HEK293T (cell line): ENCODE results near the gene UBE2I.

ENCODE experiments used
- CTCF ChIA-PET: fragments of 350-600 bp; formaldehyde crosslinking; extraction: SDS; loops from one replicate; lab custom pipeline; 2021; ENCODE audit warnings: antibody characterized with exemption, inconsistent platforms; lab: Yijun Ruan, JAX
- POLR2A ChIA-PET: fragments of 350-600 bp; formaldehyde crosslinking; extraction: SDS; loops from one replicate; lab custom pipeline; 2020; ENCODE audit warnings: antibody characterized with exemption, inconsistent platforms; lab: Yijun Ruan, JAX
- DNase-seq: peaks from one replicate; pipeline ENCODE4 v3.0.0; 2012; ENCODE audit warnings: mixed read lengths; ENCODE audit errors: extremely low spot score
- ARNT ChIP-seq: fragments of 450-650 bp; IDR thresholded peaks from 2 replicates; pipeline ENCODE4 v1.6.1; 2017; ENCODE audit warnings: mild to moderate bottlenecking
- BHLHE40 ChIP-seq: fragments of 450-650 bp; IDR thresholded peaks from 2 replicates; pipeline ENCODE4 v1.6.1; 2016; ENCODE audit warnings: mild to moderate bottlenecking, moderate library complexity, borderline replicate concordance
- CTBP1 ChIP-seq: fragments of 450-650 bp; IDR thresholded peaks from 2 replicates; pipeline ENCODE4 v1.6.1; 2016; ENCODE audit warnings: borderline replicate concordance
- ELF4 ChIP-seq: fragments of 450-650 bp; IDR thresholded peaks from 2 replicates; pipeline ENCODE4 v1.6.1; 2017; ENCODE audit warnings: antibody characterized with exemption
- FOXA1 ChIP-seq: fragments of 450-650 bp; IDR thresholded peaks from 2 replicates; pipeline ENCODE4 v1.6.1; 2016; ENCODE audit warnings: mild to moderate bottlenecking
- FOXK2 ChIP-seq: fragments of 450-650 bp; IDR thresholded peaks from 2 replicates; pipeline ENCODE4 v1.6.1; 2016; ENCODE audit warnings: mild to moderate bottlenecking
- FOXM1 ChIP-seq: fragments of 450-650 bp; IDR thresholded peaks from 2 replicates; pipeline ENCODE4 v1.6.1; 2017; ENCODE audit warnings: mild to moderate bottlenecking, borderline replicate concordance
- HDGF ChIP-seq: fragments of 450-650 bp; IDR thresholded peaks from 2 replicates; pipeline ENCODE4 v1.6.1; 2017; ENCODE audit warnings: antibody characterized with exemption, borderline replicate concordance
- L3MBTL2 ChIP-seq: fragments of 450-650 bp; conservative IDR thresholded peaks from 2 replicates; pipeline ENCODE4 v1.6.1; 2016; ENCODE audit warnings: mild to moderate bottlenecking
- LEF1 ChIP-seq: fragments of 450-650 bp; IDR thresholded peaks from 2 replicates; pipeline ENCODE4 v1.6.1; 2017; ENCODE audit warnings: mild to moderate bottlenecking, borderline replicate concordance
- NFRKB ChIP-seq: fragments of 450-650 bp; IDR thresholded peaks from 2 replicates; pipeline ENCODE4 v1.6.1; 2016; ENCODE audit warnings: mild to moderate bottlenecking, moderate library complexity
- SP1 ChIP-seq: fragments of 450-650 bp; IDR thresholded peaks from 2 replicates; pipeline ENCODE4 v1.6.1; 2017
- SUZ12 ChIP-seq: fragments of 450-650 bp; IDR thresholded peaks from 2 replicates; pipeline ENCODE4 v1.6.1; 2016; ENCODE audit warnings: mild to moderate bottlenecking
- TARDBP ChIP-seq: fragments of 450-650 bp; IDR thresholded peaks from 2 replicates; pipeline ENCODE4 v1.6.1; 2016
- ZNF384 ChIP-seq: fragments of 450-650 bp; IDR thresholded peaks from 2 replicates; pipeline ENCODE4 v1.6.1; 2016
- TF ChIP-seq, protein P1 (sequence below): fragments of 450-650 bp; IDR thresholded peaks from 2 replicates; pipeline ENCODE4 v1.6.1; 2016

The UBE2I gene

DNA sequence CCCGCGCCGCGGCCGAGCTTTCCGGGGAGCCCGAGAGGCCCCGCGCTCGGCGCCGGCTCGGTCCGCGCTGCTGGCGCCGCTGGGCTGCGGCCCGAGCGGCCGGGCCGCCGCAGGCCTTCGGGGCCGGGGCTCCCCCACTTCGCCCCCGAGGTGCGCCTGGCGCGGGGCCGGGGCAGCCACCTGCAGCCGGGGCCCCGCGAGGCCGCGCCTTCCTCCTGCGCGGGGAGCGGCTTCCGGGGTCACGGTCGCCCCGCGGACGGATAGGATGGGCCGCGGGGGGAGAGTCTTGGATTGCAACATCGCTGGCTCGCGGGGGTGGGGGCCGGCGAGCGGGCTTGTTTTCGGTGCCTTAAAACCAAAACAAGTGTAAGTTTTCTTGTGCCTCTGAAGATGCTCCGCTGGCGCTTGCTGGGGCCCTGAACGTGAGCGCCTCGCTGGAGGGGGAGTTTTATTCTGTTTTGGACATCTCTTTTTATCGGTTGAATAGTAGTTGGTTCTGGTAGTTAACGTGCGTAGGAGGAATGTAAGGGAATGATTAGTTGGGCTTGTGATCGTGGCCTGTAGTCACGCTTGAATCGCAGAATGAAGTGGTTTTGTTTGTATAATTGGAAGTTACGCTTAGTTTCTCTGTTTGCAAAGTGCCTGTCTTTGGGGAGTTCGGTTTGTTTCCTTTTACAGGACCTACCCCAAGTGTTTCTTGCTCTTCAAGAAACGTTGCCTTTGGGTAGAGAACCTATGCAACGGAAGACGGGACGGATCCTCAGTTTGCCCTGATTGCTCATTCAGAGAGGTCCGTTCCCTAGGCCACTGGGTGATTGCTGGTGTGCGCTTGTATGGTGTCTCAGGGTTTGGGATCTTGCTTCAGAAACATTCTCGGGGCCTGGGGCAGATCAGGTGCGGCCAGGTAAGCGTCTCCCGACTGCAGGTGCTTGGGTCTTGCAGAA is 724 bp downstream of the UBE2I start:
- ChIA-PET POLR2A (interaction anchor here (1.0 kb wide), 2 partner anchors 10 to 19 kb away, joined by 3 read pairs; no protein-coding TSS in a partner anchor), CTCF (no interaction called here)
- TF ChIP-seq LEF1 (no peak), ZNF384 (no peak), SUZ12 (no peak), FOXM1 (peak; percentile 36; the same call in 1 of the 2 replicates)
- TF ChIP-seq, protein P1, sequence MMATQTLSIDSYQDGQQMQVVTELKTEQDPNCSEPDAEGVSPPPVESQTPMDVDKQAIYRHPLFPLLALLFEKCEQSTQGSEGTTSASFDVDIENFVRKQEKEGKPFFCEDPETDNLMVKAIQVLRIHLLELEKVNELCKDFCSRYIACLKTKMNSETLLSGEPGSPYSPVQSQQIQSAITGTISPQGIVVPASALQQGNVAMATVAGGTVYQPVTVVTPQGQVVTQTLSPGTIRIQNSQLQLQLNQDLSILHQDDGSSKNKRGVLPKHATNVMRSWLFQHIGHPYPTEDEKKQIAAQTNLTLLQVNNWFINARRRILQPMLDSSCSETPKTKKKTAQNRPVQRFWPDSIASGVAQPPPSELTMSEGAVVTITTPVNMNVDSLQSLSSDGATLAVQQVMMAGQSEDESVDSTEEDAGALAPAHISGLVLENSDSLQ = no peak
- DNase-seq = no peak

DNA sequence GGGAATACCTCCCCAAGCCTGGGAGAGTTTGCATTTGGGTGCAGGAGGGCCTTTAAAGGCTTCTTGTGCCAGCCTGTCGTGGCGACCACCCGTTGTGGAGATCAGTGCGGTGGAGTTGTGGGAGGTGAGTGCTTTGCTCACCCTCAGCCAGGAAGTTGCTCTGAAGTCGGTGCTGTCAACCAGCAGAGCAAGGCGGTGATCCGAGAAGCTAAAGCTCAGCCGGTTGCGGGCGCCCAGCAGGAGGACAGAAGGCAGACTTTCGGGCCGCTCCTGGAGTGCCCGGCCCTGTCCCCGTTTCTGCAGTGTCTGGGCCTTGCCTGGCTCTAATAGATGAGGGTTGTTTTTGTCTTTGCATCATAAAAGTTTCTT is 1.4 kb downstream of the UBE2I start:
- DNase-seq = no peak
- no peak for TF ChIP-seq SP1
- no peak for TF ChIP-seq ARNT
- TF ChIP-seq, protein P1 = no peak
- no peak for TF ChIP-seq FOXK2
- no peak for TF ChIP-seq HDGF
- no peak for TF ChIP-seq FOXM1
- TF ChIP-seq TARDBP = no peak
- TF ChIP-seq LEF1 = no peak
- no peak for TF ChIP-seq ZNF384
- ChIA-PET CTCF (no interaction called here), POLR2A (no interaction called here)

DNA sequence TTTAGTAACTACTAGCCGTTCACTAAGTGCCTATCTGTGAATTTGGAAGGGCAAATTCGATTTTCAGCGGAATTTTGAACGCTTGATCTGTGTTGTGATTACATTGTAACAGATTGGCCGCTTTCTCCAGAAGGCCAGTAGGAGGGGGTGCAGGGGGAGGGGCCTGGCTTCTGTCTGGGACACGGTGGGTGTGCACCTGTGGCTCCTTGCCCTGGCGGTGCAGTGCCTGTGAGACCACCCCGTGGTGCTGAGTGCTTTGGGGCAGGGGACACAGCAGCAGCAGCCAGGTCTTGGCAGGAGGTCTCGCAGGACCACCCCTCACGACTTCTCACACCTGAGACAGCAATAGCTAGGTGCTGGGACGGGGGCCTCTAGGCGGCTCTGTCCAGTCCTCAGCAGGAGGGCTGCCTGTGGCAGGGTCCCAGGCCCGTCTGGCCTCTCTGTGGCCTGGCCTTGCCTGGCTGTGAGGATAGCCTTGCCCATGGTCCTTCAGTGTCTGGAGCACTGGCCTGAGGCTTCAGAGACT is 1.8 kb downstream of the UBE2I start:
- no peak for TF ChIP-seq CTBP1
- TF ChIP-seq ZNF384 = no peak
- TF ChIP-seq FOXA1 = no peak
- TF ChIP-seq FOXK2 = no peak
- TF ChIP-seq L3MBTL2 = no peak
- TF ChIP-seq SP1 = no peak
- TF ChIP-seq ARNT = no peak
- no peak for TF ChIP-seq ELF4
- TF ChIP-seq, protein P1 = no peak
- ChIA-PET POLR2A (no interaction called here), CTCF (no interaction called here)
- no peak for DNase-seq

DNA sequence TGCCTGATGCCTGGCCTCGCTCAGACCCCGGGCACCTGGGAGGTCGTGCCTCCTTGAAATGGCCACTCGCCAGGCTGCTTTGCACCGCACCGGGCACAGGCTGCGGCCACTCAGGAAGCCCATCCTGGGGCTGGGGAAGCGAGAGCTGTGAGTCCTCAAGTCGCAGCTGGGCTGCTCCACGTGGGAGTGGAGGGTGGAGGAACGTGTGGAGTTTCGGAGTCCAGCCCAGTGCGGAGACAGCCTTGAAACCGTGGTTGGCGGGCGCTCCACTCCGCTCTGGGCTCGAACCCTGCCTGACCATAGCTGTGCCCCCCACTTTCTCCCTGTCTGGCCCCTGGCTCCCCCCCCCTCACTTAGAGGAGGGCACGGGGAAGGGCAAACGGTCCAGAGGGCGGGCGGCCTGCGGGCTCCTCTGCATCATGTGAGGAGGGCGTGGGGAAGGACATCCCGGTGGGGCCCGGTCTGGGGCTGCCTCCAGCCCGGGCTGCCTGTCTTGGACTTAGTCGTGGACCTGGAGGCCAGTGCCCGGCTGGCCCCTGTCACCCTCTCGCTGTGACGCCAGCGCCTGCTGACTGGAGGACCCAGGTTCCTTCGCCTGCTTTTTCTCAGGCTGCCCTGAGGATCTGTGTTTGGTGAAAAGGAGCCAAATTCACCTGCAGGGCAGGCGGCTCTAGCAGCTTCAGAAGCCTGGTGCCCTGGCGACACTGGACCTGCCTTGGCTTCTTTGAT is 2.5 kb downstream of the UBE2I start:
- TF ChIP-seq, protein P1 = no peak
- TF ChIP-seq LEF1 (no peak), CTBP1 (no peak), TARDBP (no peak), BHLHE40 (no peak), SUZ12 (no peak), ARNT (no peak), L3MBTL2 (no peak), FOXK2 (no peak), ELF4 (no peak), FOXA1 (no peak), HDGF (no peak), FOXM1 (no peak), ZNF384 (no peak), NFRKB (no peak), SP1 (no peak)
- no peak for DNase-seq
- ChIA-PET CTCF (no interaction called here), POLR2A (no interaction called here)

DNA sequence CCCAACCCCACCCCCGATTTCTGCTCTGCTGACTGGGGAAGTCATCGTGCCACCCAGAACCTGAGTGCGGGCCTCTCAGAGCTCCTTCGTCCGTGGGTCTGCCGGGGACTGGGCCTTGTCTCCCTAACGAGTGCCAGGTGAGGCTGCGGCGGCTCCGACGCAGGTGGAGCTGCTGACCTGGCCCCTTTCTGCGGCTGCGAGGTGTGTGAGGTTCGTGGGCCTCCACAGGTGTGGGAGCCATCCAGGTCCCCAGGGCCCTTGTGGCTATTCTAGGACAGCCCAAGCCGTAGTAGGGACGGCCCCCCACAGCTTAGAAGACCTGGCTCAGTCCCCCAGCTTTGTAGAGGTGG is 3.0 kb downstream of the UBE2I start:
- no peak for DNase-seq
- POLR2A ChIA-PET = no interaction called here
- CTCF ChIA-PET = no interaction called here
- no peak for TF ChIP-seq CTBP1
- no peak for TF ChIP-seq NFRKB
- TF ChIP-seq LEF1 = no peak
- TF ChIP-seq FOXM1 = no peak
- no peak for TF ChIP-seq TARDBP
- TF ChIP-seq L3MBTL2 = no peak
- TF ChIP-seq BHLHE40 = no peak
- no peak for TF ChIP-seq ELF4
- no peak for TF ChIP-seq SUZ12
- TF ChIP-seq FOXK2 = no peak
- no peak for TF ChIP-seq ARNT
